Suppressor macrophage (primary cell): ENCODE results near the gene ABCC9.
"Not testable (repeated sequence)": the region's sequence is repeated elsewhere in the genome, so short reads cannot be mapped to it uniquely, and the experiment has no call there.

Source experiments
- DNase-seq, 4 experiments: peaks; one replicate each; pipeline ENCODE4 v3.0.0-alpha.2; 2020 to 2022

ABCC9 gene

DNA sequence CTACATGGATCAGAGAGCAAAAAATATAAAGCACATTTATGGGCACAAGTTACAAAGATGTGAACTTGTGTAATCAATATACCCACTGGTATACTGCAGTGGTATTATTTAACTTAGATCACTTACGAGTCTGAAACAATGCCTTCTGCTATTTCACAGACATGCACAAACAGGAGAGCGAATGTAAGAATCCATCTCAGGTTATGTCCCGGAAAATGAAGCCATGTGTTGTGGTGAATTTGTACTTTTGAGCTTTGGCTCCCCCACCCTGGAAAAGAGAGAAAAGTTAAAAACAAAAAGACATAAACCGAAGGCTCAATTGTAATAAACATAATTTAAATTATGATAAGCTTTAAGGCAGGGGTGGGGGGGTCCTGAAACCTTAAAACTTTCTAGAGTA, 7.6 kb downstream of the ABCC9 start:
- no peak for DNase-seq

- not testable (repeated sequence) for DNase-seq
These were observed 11.3 kb downstream of the ABCC9 start for GRCh38 chr12:21929972-21930371.

DNA sequence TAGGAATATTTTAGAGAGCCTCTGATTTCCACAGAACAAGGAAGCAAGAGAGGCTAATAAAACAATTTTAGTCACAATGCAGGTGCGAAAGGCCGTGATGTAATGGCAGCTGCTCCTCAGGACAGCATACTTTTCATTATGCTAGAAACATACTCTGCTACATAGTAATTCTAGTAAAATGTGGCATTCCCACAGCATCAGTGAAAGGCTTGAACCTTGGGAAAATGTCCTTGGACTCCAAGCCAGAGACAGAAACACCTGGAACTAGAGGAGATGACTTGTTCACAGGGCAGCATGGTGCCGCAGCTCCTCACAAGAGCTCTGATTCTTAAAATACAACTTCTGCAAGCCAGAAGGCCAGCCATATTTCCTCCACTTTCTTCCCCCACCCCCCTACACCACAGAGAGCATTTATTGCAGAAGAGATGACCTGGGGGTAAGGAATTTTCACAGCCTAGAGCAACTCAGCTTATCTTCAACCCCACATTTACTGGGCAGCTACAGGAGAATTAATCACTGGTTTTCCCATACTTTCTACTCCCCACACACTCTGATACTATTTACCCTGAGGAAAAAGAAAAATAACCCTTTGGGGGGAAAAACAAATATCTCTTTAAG, 15.8 kb downstream of the ABCC9 start:
- no peak for DNase-seq

DNA sequence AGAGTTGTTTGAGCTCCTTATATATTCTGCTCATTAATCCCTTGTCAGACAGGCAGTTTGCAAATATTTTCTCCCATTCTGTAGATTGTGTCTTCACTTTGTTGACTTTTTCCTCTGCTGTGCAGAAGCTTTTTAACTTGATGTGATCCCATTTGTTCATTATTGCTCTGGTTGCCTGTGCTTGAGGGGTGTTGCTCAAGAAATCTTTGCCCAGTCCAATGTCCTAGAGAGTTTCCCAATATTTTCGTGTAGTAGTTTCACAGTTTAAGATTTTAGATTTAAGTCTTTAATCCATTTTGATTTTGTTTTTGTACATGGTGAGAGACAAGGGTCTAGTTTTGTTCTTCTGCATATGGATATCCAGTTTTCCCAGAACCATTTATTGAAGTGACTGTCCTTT, 19.8 kb downstream of the ABCC9 start:
- no peak for DNase-seq

DNA sequence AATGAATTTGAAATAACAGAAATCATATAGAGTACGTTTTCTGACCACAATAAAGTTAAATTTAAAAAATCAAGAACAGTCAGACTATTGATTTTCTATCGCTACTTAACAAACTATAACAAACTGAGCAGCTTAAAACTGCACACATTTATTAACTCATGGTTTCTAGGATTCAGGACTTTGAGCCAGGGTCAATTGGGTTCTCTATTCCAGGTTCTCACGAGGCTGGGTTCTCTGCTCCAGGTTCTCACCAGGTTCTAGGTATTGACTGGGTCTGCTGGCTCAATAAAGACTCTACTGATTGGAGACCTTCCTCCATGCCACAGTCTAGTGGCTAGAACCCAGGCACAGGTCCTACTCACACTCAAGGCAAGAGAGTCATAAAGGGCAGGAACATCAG, 22.8 kb downstream of the ABCC9 start:
- no peak for DNase-seq

DNA sequence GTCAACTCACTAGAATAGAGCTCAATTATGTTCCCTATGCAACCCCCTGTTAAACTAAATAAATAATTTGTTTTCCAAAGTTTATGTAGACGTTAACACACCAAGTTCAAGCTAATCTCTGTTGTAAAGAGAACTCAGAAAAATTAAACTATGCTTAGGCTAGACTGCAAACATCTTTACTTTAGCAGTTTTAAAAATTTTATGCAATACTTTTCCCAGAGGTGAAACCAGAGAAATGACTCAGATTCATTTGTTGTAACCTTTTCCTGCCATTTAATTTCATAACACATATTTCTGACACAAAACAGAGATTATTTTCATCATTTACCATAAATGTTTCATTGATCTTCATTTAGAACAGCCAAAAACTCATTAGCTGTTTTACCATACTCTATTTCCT, 27.4 kb downstream of the ABCC9 start:
- DNase-seq: no peak

DNA sequence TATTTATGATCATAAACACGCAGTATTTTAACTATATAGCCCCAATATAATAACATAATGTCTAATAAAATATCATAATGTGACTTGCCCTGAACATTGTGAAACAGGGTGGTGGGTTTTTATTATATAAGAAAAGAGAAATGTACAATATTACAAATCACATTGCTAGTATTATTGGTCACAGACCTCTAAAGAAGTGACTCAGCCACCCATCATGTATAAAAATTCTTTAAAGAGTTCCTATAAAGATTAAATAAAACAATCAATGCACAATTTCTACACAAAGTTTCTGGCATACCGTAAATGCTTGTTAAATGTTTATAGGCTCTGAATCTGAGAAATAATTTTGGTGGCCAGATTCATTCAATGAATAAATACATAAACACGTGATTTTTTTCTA, 28.9 kb downstream of the ABCC9 start:
- no peak for DNase-seq

DNA sequence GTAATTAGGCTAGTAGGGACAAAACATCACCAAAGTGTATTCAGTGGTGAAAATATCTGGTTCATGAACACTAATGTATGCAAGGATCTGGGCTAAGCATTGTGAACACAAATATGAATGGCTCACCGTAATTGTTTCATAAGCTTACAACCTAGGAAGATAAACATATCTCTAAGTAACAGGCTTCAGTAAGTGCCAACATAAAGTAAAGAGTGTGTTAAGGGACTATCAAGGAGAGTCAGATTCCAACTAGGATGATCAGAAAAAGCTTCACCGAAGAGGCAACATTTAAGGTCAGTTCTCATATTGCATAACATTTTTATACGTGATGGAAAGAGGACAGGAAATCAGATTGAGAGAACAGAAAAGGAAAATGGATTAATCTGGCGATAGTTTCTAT, 29.4 kb downstream of the ABCC9 start:
- DNase-seq: no peak

DNA sequence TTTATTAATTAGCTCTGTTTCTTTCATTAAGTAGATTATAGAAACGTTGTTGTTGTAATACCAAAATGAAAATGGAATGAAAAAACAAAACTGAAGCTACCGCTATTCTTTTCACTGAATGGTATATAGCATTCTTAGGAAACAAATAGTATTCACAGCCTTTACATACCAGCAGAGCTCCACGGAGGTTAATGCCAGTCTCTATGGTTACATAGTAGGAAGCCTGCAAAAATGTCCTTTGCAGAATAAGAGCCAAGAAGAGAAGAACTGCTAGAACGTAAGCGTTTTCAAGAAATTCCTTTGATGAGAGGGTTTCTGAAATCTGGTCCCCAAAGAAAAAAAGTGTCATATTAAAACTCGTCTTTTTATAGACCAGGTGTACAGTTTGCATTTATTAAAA, 30.6 kb downstream of the ABCC9 start:
- DNase-seq: no peak

DNA sequence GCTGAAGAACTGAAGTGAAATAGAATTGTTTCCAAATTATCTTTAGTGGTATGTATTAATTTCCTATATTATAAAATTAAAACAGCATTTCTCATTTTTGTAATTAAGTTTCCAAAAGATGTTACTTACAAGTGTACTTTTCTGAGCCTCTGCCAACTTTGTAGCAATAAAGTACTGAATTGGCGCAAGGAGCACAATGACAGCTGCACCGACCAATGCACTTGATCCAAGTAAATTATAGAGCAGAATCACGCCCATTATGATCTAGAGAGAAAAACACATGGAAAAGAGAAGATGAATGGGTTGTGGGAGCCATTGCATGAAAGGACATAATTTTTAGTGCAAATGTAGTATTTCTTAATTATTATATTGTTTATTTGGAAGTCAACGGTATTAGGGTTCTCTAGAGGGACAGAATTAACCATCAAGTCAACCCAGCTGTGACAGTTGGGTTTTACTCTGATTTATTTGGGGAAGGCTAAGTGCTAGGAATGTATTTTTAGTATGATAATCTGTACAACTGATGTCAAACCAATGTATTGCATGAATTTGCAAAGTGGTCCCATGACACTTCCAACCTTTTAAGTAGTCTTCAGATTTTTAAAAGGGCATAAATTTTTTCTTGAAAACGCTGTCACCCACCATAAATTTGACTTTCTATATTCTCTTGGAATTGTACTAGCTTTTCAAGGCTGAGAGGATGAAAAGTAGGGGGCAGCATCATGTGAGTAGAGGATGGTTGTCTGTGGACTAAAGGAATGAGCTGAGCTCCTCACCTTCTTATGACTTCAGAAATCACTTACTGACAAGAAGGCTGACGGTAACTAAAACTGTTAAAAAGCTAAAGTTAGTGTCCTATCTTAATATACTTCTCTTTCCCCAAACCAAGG, 33.0 kb downstream of the ABCC9 start:
- DNase-seq: no peak

DNA sequence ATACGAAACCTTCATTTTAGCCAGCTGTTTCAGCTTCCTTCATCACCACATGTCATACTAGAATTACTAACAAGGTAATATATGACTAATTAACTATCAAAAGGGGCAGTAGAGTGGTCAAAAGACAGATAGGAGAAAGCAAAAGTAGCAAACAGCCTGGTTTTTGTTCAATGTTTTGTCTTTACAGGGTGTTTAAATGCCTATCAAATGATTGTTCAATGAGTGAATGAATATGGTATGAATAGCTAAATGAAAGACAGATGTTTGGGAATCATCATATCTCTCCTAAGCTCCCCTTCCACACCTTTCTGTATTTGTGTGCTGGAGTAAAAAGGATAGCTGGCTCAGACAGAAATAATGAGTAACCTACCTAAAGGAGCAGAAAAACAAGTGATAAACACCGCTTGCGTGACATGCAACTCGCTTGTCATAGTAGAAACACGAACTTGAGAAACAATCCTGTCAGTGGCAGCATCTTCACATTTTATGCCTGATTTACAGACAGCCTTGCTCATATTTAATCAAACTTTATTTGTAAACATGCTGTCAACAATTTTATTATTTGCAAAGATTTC, 34.2 kb downstream of the ABCC9 start:
- DNase-seq: no peak

DNA sequence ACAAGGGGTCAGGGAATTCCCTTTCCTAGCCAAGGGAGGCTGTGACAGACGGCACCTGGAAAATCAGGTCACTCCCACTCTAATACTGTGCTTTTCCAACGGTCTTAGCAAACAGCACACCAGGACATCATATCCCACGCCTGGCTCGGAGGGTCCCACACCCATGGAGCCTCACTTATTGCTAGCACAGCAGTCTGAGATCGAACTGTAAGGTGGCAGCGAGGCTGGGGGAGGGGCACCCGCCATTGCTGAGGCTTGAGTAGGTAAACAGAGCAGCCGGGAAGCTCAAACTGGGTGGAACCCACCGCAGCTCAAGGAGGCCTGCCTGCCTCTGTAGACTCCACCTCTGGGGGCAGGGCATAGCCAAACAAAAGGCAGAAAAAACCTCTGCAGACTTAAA, 41.7 kb downstream of the ABCC9 start:
- not testable (repeated sequence) for DNase-seq

GRCh38 chr12:21895651-21896050, 45.6 kb downstream of the ABCC9 start:
- no peak for DNase-seq

GRCh38 chr12:21894792-21895595, 46.2 kb downstream of the ABCC9 start:
- DNase-seq: no peak

GRCh38 chr12:21893924-21894323, 47.3 kb downstream of the ABCC9 start:
- DNase-seq: no peak

GRCh38 chr12:21892341-21892740, 48.9 kb downstream of the ABCC9 start:
- DNase-seq: no peak

DNA sequence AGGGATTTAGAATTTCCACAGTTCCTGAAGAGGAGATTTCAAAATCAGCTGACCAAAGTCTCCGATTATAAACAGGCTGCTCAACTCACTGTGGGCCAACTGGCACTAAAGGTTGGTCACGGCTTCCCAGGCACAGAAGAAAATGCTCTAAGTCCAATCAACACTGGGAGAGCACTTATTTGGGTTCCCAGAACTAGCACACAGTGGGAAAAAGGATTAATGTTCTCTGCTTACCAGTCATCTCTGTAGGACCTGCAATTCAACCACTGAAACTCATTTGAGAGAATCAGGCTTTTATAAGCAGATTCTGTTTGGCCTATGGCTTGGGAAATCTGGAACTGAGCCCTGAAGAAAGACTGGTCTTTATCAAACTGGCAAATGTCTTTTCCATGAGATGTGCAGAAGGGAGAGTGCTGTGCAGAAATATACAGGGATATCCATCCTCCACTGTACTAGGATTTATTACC, 49.4 kb downstream of the ABCC9 start:
- DNase-seq: no peak

DNA sequence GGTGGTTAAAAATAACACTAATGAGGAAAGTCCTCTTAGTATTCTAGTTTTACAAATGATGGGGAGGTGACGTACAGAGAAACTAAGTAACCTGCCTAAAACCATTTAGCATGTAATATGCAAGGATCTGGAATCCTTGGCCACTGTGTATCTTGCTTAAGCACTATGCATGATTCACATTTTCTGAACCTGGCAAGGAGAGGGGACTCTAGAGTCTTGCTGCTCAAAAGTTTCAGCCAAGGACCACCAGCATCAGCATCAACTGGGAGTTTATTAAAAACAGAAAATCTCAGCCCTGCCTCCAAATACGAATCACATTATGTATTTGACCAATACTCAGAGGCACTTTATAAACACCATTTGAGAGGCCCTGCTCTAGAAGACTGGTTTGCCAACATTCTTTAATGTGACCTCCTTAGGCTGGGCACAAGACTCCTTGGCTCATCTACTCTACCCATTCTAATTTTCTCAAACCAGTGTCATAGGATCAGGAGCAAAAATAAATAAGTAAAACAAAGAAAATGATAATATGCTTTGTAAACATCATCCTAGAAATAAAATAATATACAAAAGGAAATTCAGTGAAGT, 52.9 kb downstream of the ABCC9 start:
- no peak for DNase-seq

DNA sequence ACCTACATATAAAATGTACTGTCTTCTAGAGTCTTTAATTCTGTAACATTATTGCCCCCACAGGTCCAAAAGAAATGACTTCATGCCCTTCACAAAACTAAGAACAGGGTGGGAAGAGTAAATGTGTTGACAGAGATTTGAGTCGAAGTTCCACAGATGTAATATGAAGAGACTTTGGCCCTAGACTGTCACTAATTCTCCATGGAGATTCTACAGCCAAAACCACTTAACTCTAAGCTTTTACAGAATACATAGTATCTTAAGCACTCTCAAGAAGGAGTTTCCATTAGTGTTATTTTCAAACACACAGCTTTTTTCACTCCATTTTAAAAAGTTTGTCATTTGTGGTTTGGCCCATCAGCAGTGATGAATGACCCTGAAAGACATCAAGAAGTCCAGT, 56.3 kb downstream of the ABCC9 start:
- no peak for DNase-seq

GRCh38 chr12:21882635-21883034, 58.6 kb downstream of the ABCC9 start:
- DNase-seq: no peak

GRCh38 chr12:21881965-21882364, 59.3 kb downstream of the ABCC9 start:
- no peak for DNase-seq

DNA sequence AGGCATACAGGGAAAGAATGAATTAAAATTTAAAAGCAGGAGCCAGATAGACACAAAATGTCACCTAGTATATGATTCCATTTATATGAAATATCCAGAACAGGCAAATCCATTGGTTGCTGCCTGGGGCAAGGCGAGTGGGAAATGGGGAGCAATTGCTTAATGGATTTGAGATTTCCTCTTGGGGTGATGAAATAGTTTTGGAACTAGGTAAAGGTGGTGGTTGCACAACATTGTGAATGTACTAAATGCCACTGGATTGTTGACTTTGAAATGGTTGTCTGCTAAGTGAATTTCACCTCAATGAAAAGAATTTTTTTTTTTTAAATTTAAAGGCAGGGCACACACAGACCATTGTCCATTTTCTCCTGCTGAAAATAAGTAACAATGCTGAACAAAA, 61.9 kb downstream of the ABCC9 start:
- DNase-seq: no peak
